ENCODE measurements around the gene MINK1. TPM values are rescaled to one million over a fixed set of nuclear protein-coding genes. Genes with fewer than 3 reads are reported as not detected.
"Not testable (repeated sequence)": the region's sequence is repeated elsewhere in the genome, so short reads cannot be mapped to it uniquely, and the experiment has no call there.

MINK1 gene
- total RNA-seq, 1 donor from 2014 or later = 63.2 TPM

GRCh38 chr17:4862720-4863119 is 29.6 kb downstream of the MINK1 start:
- Histone ChIP-seq H3K79me2 (ENCODE audit: insufficient read depth, low read length) (peaks cover 13% of the 10 kb centered on the region), H3K36me3 (ENCODE audit: insufficient read depth, low read length) (no peaks in the 10 kb centered on the region), H3K9me3 (ENCODE audit: insufficient read depth, low read depth, low read length) (no peaks in the 10 kb centered on the region), H3K4me1 (ENCODE audit: insufficient read depth, low read length) (peaks cover 14% of the 10 kb centered on the region), H3K4me3 (ENCODE audit: insufficient read depth, low read depth, low read length) (no peak overlapping the region), H3K27ac (ENCODE audit: low read depth, low read length) (no peak overlapping the region), H3K4me2 (ENCODE audit: low read length) (no peak overlapping the region), H4K20me1 (ENCODE audit: insufficient read depth, low read length) (peaks cover 46% of the 10 kb centered on the region), H3K9ac (ENCODE audit: low read length) (no peak overlapping the region), H2AFZ (ENCODE audit: low read depth, low read length) (no peak overlapping the region), H3K27me3 (ENCODE audit: insufficient read depth, low read length) (no peaks in the 10 kb centered on the region)
- Mint-ChIP-seq H3K4me3 (ENCODE audit: unreplicated experiment) (no peak overlapping the region), H3K27me3 (ENCODE audit: low read depth, unreplicated experiment) (no peaks in the 10 kb centered on the region), H3K27ac (ENCODE audit: unreplicated experiment) (no peak overlapping the region), H3K36me3 (ENCODE audit: low read depth, unreplicated experiment) (peaks cover 11% of the 10 kb centered on the region), H3K4me1 (ENCODE audit: low read depth, unreplicated experiment) (peaks cover 13% of the 10 kb centered on the region), H3K9me3 (ENCODE audit: unreplicated experiment) (no peaks in the 10 kb centered on the region)
- FAIRE-seq = no peak
- no peak for DNase-seq (ENCODE audit: low read depth)
- TF ChIP-seq EZH2 (IDR thresholded peaks at IDR 0.05; ENCODE audit: insufficient read depth, low read length) (no peak), CTCF (IDR thresholded peaks at IDR 0.05; ENCODE audit: insufficient read depth, low read depth, low read length) (no peak)

- no peak overlapping the region for H3K27ac ChIP-seq (ENCODE audit: low read depth, low read length)
- H3K9me3 ChIP-seq (ENCODE audit: insufficient read depth, low read depth, low read length) = no peaks in the 10 kb centered on the region
- no peaks in the 10 kb centered on the region for H3K27me3 ChIP-seq (ENCODE audit: insufficient read depth, low read length)
- Mint-ChIP-seq H3K4me3 (ENCODE audit: unreplicated experiment) (no peak overlapping the region), H3K9me3 (ENCODE audit: unreplicated experiment) (no peaks in the 10 kb centered on the region), H3K27ac (ENCODE audit: unreplicated experiment) (no peak overlapping the region), H3K4me1 (ENCODE audit: low read depth, unreplicated experiment) (peaks cover 9% of the 10 kb centered on the region), H3K36me3 (ENCODE audit: low read depth, unreplicated experiment) (peaks cover 11% of the 10 kb centered on the region), H3K27me3 (ENCODE audit: low read depth, unreplicated experiment) (no peaks in the 10 kb centered on the region)
- no peak for TF ChIP-seq EZH2 (IDR thresholded peaks at IDR 0.05; ENCODE audit: insufficient read depth, low read length)
- no peak for TF ChIP-seq CTCF (IDR thresholded peaks at IDR 0.05; ENCODE audit: insufficient read depth, low read depth, low read length)
- no peak overlapping the region for H3K9ac ChIP-seq (ENCODE audit: low read length)
- H3K36me3 ChIP-seq (ENCODE audit: insufficient read depth, low read length) = no peaks in the 10 kb centered on the region
- H2AFZ ChIP-seq (ENCODE audit: low read depth, low read length) = no peak overlapping the region
- peaks cover 43% of the 10 kb centered on the region for H4K20me1 ChIP-seq (ENCODE audit: insufficient read depth, low read length)
- DNase-seq (ENCODE audit: low read depth) (no peak), FAIRE-seq (no peak)
- H3K4me3 ChIP-seq (ENCODE audit: insufficient read depth, low read depth, low read length) = no peak overlapping the region
- peaks cover 13% of the 10 kb centered on the region for H3K79me2 ChIP-seq (ENCODE audit: insufficient read depth, low read length)
- H3K4me2 ChIP-seq (ENCODE audit: low read length) = no peak overlapping the region
- peaks cover 9% of the 10 kb centered on the region for H3K4me1 ChIP-seq (ENCODE audit: insufficient read depth, low read length)
These were observed 30.2 kb downstream of the MINK1 start for GRCh38 chr17:4863321-4863720.

- not testable (repeated sequence) for H3K4me2 ChIP-seq (ENCODE audit: low read length); H3K36me3 Mint-ChIP-seq (ENCODE audit: low read depth, unreplicated experiment); H2AFZ ChIP-seq (ENCODE audit: low read depth, low read length); DNase-seq (ENCODE audit: low read depth); H3K27me3 ChIP-seq (ENCODE audit: insufficient read depth, low read length); H3K9me3 Mint-ChIP-seq (ENCODE audit: unreplicated experiment); H3K36me3 ChIP-seq (ENCODE audit: insufficient read depth, low read length); H3K4me3 ChIP-seq (ENCODE audit: insufficient read depth, low read depth, low read length); H3K27me3 Mint-ChIP-seq (ENCODE audit: low read depth, unreplicated experiment); FAIRE-seq; H3K4me3 Mint-ChIP-seq (ENCODE audit: unreplicated experiment); H3K27ac ChIP-seq (ENCODE audit: low read depth, low read length); H3K9ac ChIP-seq (ENCODE audit: low read length); H3K4me1 ChIP-seq (ENCODE audit: insufficient read depth, low read length); H3K27ac Mint-ChIP-seq (ENCODE audit: unreplicated experiment); H3K9me3 ChIP-seq (ENCODE audit: insufficient read depth, low read depth, low read length); H3K4me1 Mint-ChIP-seq (ENCODE audit: low read depth, unreplicated experiment); H3K79me2 ChIP-seq (ENCODE audit: insufficient read depth, low read length)
- H4K20me1 ChIP-seq (ENCODE audit: insufficient read depth, low read length) = peaks cover 28% of the 10 kb centered on the region
These were observed 34.4 kb downstream of the MINK1 start for GRCh38 chr17:4867535-4867934.

- not testable (repeated sequence) for H3K9me3 Mint-ChIP-seq (ENCODE audit: unreplicated experiment); H3K4me3 Mint-ChIP-seq (ENCODE audit: unreplicated experiment); H3K4me3 ChIP-seq (ENCODE audit: insufficient read depth, low read depth, low read length); H3K9ac ChIP-seq (ENCODE audit: low read length); H3K36me3 ChIP-seq (ENCODE audit: insufficient read depth, low read length); H3K27ac ChIP-seq (ENCODE audit: low read depth, low read length); H3K27ac Mint-ChIP-seq (ENCODE audit: unreplicated experiment); H3K4me1 Mint-ChIP-seq (ENCODE audit: low read depth, unreplicated experiment); H3K4me1 ChIP-seq (ENCODE audit: insufficient read depth, low read length); DNase-seq (ENCODE audit: low read depth); H3K36me3 Mint-ChIP-seq (ENCODE audit: low read depth, unreplicated experiment); H2AFZ ChIP-seq (ENCODE audit: low read depth, low read length); H3K27me3 Mint-ChIP-seq (ENCODE audit: low read depth, unreplicated experiment); H3K4me2 ChIP-seq (ENCODE audit: low read length); H3K27me3 ChIP-seq (ENCODE audit: insufficient read depth, low read length); H3K9me3 ChIP-seq (ENCODE audit: insufficient read depth, low read depth, low read length); FAIRE-seq
- Histone ChIP-seq H3K79me2 (ENCODE audit: insufficient read depth, low read length) (peaks cover 14% of the 10 kb centered on the region), H4K20me1 (ENCODE audit: insufficient read depth, low read length) (peaks cover 29% of the 10 kb centered on the region)
These were observed 36.2 kb downstream of the MINK1 start for GRCh38 chr17:4869058-4869998.
